DND-41 (cell line): ENCODE data around the gene PRMT2.

Experiments
- CTCF ChIP-seq: IDR thresholded peaks from 2 replicates; pipeline ENCODE4 v1.5.1; 2012; ENCODE audit warnings: borderline replicate concordance, low read length, moderate library complexity, mild to moderate bottlenecking; ENCODE audit not compliant: poor library complexity, severe bottlenecking; ENCODE audit errors: extremely low read depth
- EZH2 ChIP-seq: IDR thresholded peaks from 3 replicates; pipeline ENCODE4 v1.6.1; 2012; ENCODE audit warnings: borderline replicate concordance, low read depth, mild to moderate bottlenecking, moderate library complexity, low read length, inconsistent platforms; ENCODE audit not compliant: severe bottlenecking

DNA sequence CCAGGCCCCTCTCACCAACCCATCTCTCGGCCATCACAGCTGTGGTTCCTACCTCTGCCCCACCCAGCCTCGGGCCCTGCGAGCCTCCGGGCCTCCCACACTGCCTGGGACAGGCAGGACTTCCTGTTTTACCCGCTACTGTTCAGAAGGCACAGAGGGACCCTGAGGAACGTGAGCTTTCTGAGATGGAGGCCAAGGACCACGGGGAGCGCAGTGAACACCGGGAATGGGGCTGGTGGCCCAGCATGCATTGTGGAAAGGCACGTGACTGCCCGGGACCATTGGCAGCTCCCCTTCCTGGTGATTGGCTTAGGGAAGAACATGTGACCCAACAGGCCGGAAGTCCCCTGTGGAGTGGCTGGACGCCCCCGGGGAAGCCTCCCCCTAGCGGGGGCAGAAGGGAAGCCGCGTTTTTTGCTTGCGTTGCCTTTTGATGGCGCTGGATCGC, 37.6 kb upstream of the PRMT2 start:
- no peak for TF ChIP-seq CTCF
- no peak for TF ChIP-seq EZH2
